Kidney (tissue), 14 donors: ENCODE data around the gene MAGEB1. TPM values are rescaled to one million over a fixed set of nuclear protein-coding genes. Genes with fewer than 3 reads are reported as not detected.

Experiments used
- DNase-seq, 5 donors: peaks; one replicate each; pipeline ENCODE4 v3.0.0-alpha.2; 2013 to 2020
- FAIRE-seq: peaks from 2 replicates; lab custom pipeline; 2012; peaks lifted over from hg19 to GRCh38; lab: Jason Lieb, UNC
- H3K27ac ChIP-seq, 2 donors: one replicate each; pipeline ENCODE4 v1.7.0; 2013; ENCODE audit warnings: low read depth in 2 of 2, low read length in 2 of 2, inconsistent platforms in 1 of 2
- H3K27me3 ChIP-seq: one replicate; pipeline ENCODE4 v1.7.1; 2013; ENCODE audit warnings: low read length, inconsistent platforms; ENCODE audit not compliant: control insufficient read depth, insufficient read depth
- H3K36me3 ChIP-seq, 3 donors: one replicate each; pipeline versions ENCODE4 v1.7.0 to v1.7.1; 2013; ENCODE audit warnings: low read length in 3 of 3, control low read depth in 1 of 3, inconsistent platforms in 1 of 3; ENCODE audit not compliant: insufficient read depth in 3 of 3, control insufficient read depth in 2 of 3
- H3K4me1 ChIP-seq, 3 donors: one replicate each; pipeline versions ENCODE4 v1.7.0 to v1.7.1; 2013; ENCODE audit warnings: low read length in 3 of 3, inconsistent platforms in 1 of 3, low read depth in 1 of 3; ENCODE audit not compliant: control insufficient read depth in 2 of 3, insufficient read depth in 2 of 3
- H3K4me3 ChIP-seq, 3 donors: one replicate each; pipeline versions ENCODE4 v1.7.0 to v1.8.1; 2013; ENCODE audit warnings: low read length in 3 of 3, control low read depth in 1 of 3, inconsistent platforms in 1 of 3
- H3K9ac ChIP-seq, 3 donors: one replicate each; pipeline versions ENCODE4 v1.7.0 to v1.7.1; 2013; ENCODE audit warnings: low read length in 3 of 3, control low read depth in 1 of 3, inconsistent platforms in 1 of 3
- H3K9me3 ChIP-seq, 3 donors: one replicate each; pipeline versions ENCODE4 v1.7.0 to v1.7.1; 2013; ENCODE audit warnings: low read length in 3 of 3, control low read depth in 1 of 3, inconsistent platforms in 1 of 3; ENCODE audit not compliant: control insufficient read depth in 2 of 3, insufficient read depth in 1 of 3
- intact Hi-C: fragments of 100-400 bp; cut with DNase I; formaldehyde crosslinking; loops from one replicate; pipeline ENCODE4 v1.11.1; 2022
- polyA plus RNA-seq: library from polyadenylated mRNA; stranded (reverse); fragments of 350-450 nt; fragmentation: Illumina TruSeq; extraction: RNeasy Lipid Tissue Mini Kit (QIAGEN cat#74804); gene quantifications from one replicate; pipeline ENCODE4 v1.2.3, GENCODE V29; 2014; ENCODE audit warnings: low read depth, low replicate concordance; ENCODE audit not compliant: insufficient read depth
- total RNA-seq: library from RNA; stranded (reverse); fragmentation: NEBNext Ultra II Directional; extraction: Animal tissue kit (Norgen Biotek cat#: 25700); gene quantifications from one replicate; pipeline ENCODE4 v1.2.1, GENCODE V29; 2021
- TF ChIP-seq, protein P1 (sequence below): IDR thresholded peaks from 3 replicates; pipeline ENCODE4 v1.5.1; 2012; ENCODE audit warnings: mild to moderate bottlenecking, moderate library complexity, borderline replicate concordance; ENCODE audit not compliant: insufficient read depth; ENCODE audit errors: extremely low read depth
- donor health status: control.
- donor health status: control.
- donor health status: control.
- donor health status: control.
- donor health status: control.
- donor health status: DM: yes; HTN: yes; CAD: no.
- donor health status: Normal renal cell carcinoma (clear cell type).

MAGEB1 gene
- total and polyA plus RNA-seq, 2 donors from 2014 or later: not detected

DNA sequence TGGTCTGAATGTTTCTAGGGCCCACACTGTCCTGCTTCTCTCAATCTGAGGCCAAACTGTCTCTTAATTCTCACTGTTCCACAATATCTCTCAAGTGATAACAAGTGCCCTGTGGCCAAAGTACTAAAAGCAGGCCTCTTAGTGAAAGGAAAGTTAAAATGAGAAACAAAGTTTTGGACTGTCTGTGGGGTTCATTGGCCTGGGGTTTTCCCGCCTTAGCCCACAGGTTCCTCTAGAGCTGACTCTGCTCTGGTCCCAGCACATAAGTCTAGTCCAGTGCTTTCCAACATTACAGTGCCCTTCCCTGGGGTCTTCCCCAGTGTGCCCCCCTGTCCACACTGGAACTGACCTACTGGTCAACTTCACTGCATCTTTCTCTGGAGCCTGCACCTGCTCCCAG lies 6.3 kb downstream of the MAGEB1 start:
- H3K27ac ChIP-seq: no peak overlapping the region
- no peaks in the 10 kb centered on the region for H3K36me3 ChIP-seq
- DNase-seq: no peak
- no peak overlapping the region for H3K9ac ChIP-seq
- H3K4me1 ChIP-seq: no peaks in the 10 kb centered on the region
- H3K9me3 ChIP-seq: no peaks in the 10 kb centered on the region
- H3K4me3 ChIP-seq: no peak overlapping the region
- no peak for FAIRE-seq
- TF ChIP-seq, protein P1, sequence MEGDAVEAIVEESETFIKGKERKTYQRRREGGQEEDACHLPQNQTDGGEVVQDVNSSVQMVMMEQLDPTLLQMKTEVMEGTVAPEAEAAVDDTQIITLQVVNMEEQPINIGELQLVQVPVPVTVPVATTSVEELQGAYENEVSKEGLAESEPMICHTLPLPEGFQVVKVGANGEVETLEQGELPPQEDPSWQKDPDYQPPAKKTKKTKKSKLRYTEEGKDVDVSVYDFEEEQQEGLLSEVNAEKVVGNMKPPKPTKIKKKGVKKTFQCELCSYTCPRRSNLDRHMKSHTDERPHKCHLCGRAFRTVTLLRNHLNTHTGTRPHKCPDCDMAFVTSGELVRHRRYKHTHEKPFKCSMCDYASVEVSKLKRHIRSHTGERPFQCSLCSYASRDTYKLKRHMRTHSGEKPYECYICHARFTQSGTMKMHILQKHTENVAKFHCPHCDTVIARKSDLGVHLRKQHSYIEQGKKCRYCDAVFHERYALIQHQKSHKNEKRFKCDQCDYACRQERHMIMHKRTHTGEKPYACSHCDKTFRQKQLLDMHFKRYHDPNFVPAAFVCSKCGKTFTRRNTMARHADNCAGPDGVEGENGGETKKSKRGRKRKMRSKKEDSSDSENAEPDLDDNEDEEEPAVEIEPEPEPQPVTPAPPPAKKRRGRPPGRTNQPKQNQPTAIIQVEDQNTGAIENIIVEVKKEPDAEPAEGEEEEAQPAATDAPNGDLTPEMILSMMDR: no peak
- intact Hi-C loops: no loop called here
- H3K27me3 ChIP-seq: no peaks in the 10 kb centered on the region

DNA sequence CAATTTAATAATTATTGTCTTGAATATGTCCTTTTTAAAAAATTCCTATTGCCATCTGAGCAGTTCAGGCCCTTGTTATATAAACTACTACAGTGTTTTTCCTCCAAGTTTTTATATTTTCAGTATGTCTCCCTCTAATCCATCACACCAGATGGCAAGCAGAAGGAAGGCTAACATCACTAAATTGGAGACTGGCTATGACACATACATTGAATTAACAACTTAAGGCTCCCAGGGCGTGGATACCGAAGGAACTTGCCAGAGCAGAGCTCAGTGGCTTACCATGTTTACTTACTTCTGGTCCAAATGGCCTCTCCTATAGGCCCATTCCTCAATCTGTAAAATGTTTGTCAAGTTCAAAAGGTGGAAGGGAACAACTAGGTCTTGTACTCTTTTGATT lies 13.0 kb downstream of the MAGEB1 start:
- Histone ChIP-seq H3K4me1 (no peaks in the 10 kb centered on the region), H3K9me3 (no peaks in the 10 kb centered on the region), H3K9ac (no peak overlapping the region), H3K4me3 (no peak overlapping the region), H3K27ac (no peak overlapping the region), H3K36me3 (no peaks in the 10 kb centered on the region), H3K27me3 (no peaks in the 10 kb centered on the region)
- no peak for FAIRE-seq
- intact Hi-C loops: no loop called here
- TF ChIP-seq, protein P1: no peak
- DNase-seq: no peak

DNA sequence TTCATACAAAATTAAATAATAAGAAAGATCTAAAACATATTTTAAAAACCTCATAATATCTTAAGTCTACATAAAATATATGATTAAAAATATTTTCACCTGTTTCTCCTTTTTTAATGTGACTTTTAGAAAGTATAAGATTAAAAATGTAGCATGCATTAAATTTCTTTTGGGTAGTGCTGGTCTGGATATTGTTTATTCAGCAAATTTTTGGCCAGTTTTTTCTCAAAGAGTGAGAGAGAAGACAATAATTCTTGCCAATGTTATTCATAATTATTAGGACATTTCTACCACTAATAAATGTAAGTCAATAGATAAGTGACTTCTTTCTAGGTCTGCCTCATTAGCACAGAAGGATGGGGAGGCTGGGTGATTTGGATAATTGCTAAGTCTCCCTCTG lies 14.1 kb downstream of the MAGEB1 start:
- no peaks in the 10 kb centered on the region for H3K36me3 ChIP-seq
- intact Hi-C loops: no loop called here
- no peak for DNase-seq
- H3K27ac ChIP-seq: no peak overlapping the region
- no peak overlapping the region for H3K4me3 ChIP-seq
- no peaks in the 10 kb centered on the region for H3K27me3 ChIP-seq
- H3K4me1 ChIP-seq: no peaks in the 10 kb centered on the region
- no peak overlapping the region for H3K9ac ChIP-seq
- no peak for FAIRE-seq
- H3K9me3 ChIP-seq: no peaks in the 10 kb centered on the region
- TF ChIP-seq, protein P1: no peak

DNA sequence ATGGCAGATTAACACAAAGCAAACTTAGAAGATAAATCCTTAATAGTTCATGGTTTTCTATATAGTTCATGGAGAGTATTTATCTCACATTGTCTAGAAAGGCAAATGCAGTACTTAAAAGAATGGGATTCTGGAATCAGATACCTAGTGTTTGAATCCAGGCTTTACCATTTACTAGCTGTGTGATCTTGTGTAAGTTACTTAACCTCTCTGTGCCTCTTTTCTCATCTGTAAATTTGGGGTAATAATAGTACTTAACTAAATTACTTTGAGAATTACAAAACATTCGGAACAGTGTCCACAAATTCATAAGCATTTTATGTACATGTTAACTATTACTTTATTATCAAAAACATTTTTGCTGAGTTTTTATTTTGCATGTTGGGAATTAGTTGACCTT lies 15.8 kb downstream of the MAGEB1 start:
- TF ChIP-seq, protein P1: no peak
- Histone ChIP-seq H3K27me3 (no peaks in the 10 kb centered on the region), H3K4me1 (no peaks in the 10 kb centered on the region), H3K9me3 (no peaks in the 10 kb centered on the region), H3K9ac (no peak overlapping the region), H3K4me3 (no peak overlapping the region), H3K27ac (no peak overlapping the region), H3K36me3 (no peaks in the 10 kb centered on the region)
- FAIRE-seq (no peak), DNase-seq (no peak)
- intact Hi-C loops: no loop called here
